ENCODE data around the gene TTC23.

DNA sequence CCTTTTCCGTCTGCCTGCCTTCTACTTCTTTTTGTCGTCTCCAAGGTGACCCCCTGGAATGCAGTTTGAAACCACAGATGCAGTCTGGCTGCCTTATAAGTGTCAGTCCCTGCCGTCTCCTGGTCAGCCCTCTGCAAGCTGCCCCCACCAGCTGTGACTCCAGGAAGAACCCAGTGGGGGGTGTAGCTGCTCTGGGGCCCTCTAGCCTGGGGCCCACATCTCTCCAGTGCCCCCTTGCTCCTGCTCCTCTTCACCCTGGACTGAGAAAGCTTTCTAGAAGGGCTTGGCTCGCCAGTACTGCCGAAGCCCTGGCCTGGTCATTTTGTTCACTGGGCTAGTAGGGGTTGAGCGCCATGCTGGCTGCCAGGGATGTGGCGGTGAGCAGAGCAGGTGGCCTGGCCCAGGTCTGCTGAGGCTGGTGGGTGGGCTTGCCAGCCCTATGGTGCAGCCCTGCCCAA, 123.2 kb downstream of the TTC23 start:
- TF ChIP-seq POLR2A (IDR thresholded peaks at IDR 0.05; ENCODE audit: low read length) (no peak), GATA1 (IDR thresholded peaks at IDR 0.05; ENCODE audit: low read depth, low read length) (no peak)

Data from erythroblast (primary cell).